CD4-positive, alpha-beta T cell treated with Interleukin-4 for 4 hours (primary cell): Measurements from ENCODE around the gene GPR149.

Experiments used
- DNase-seq: peaks from one replicate; pipeline ENCODE4 v3.0.0-alpha.2; 2020

The GPR149 gene

GRCh38 chr3:154345422-154346122 is 84.4 kb downstream of the GPR149 start:
- DNase-seq, result no peak

- no peak for DNase-seq
Measured at GRCh38 chr3:154338570-154338969, 91.4 kb downstream of the GPR149 start.

- no peak for DNase-seq
Measured at GRCh38 chr3:154338008-154338407, 92.0 kb downstream of the GPR149 start.

- DNase-seq, result peak; percentile 54
Measured at GRCh38 chr3:154334973-154335420, 95.0 kb downstream of the GPR149 start.

- DNase-seq, result no peak
Measured at GRCh38 chr3:154327871-154328270, 102.1 kb downstream of the GPR149 start.

- DNase-seq, result no peak
Measured at GRCh38 chr3:154324919-154325318, 105.1 kb downstream of the GPR149 start.

GRCh38 chr3:154323891-154324738 is 105.9 kb downstream of the GPR149 start, which contains the start of gene DHX36:
Gene DHX36 (minus strand): TSS chr3:154324487. CDS start chr3:154324416, 71 bp downstream.
- peak; percentile 86 for DNase-seq

GRCh38 chr3:154316974-154317767 is 112.8 kb downstream of the GPR149 start:
- DNase-seq, result no peak

GRCh38 chr3:154314152-154314551 is 115.8 kb downstream of the GPR149 start:
- DNase-seq, result no peak

GRCh38 chr3:154310840-154311239 is 119.2 kb downstream of the GPR149 start:
- DNase-seq, result no peak

GRCh38 chr3:154307363-154307762 is 122.6 kb downstream of the GPR149 start:
- no peak for DNase-seq

GRCh38 chr3:154304936-154305335 is 125.1 kb downstream of the GPR149 start:
- DNase-seq, result no peak

GRCh38 chr3:154304116-154304786 is 125.7 kb downstream of the GPR149 start:
- DNase-seq, result no peak

- DNase-seq, result no peak
Measured at GRCh38 chr3:154301561-154301960, 128.4 kb downstream of the GPR149 start.

GRCh38 chr3:154294016-154294415 is 136.0 kb downstream of the GPR149 start:
- no peak for DNase-seq

GRCh38 chr3:154290187-154290586 is 139.8 kb downstream of the GPR149 start:
- DNase-seq, result no peak
